K562 (cell line): ENCODE results near the gene FAM193A. TPM values are rescaled to one million over a fixed set of nuclear protein-coding genes. Genes with fewer than 3 reads are reported as not detected.
A peak's percentile ranks its signal among the peaks of the same experiment; 100 is the strongest.

Source experiments
- ARHGAP35 ChIP-seq: fragments of 450-650 bp; IDR thresholded peaks from 2 replicates; pipeline ENCODE4 v1.6.1; 2018; ENCODE audit not compliant: partially characterized antibody
- BRD9 ChIP-seq: fragments of 450-650 bp; IDR thresholded peaks from 2 replicates; pipeline ENCODE4 v1.6.1; 2018; ENCODE audit warnings: low read depth; ENCODE audit not compliant: partially characterized antibody
- CREB1 ChIP-seq, 2 experiments: sonication (generic) in 1 of 2; formaldehyde crosslinking in 1 of 2; IDR thresholded peaks; 2 replicates each; pipeline versions ENCODE4 v1.6.1 to v1.8.0; 2012 to 2022; ENCODE audit warnings: inconsistent platforms in 1 of 2, mild to moderate bottlenecking in 1 of 2, missing genetic modification reagents in 1 of 2, moderate library complexity in 1 of 2
- E2F6 ChIP-seq, 2 experiments: IDR thresholded peaks; 2 replicates each; pipeline ENCODE4 v1.6.1; 2011; ENCODE audit warnings: borderline replicate concordance in 1 of 2, control low read depth in 1 of 2, low read depth in 1 of 2, low read length in 1 of 2, mild to moderate bottlenecking in 1 of 2, mixed read lengths in 1 of 2, moderate library complexity in 1 of 2; ENCODE audit not compliant: insufficient read depth in 1 of 2, insufficient read length in 1 of 2, poor library complexity in 1 of 2, severe bottlenecking in 1 of 2; ENCODE audit errors: extremely low read depth in 1 of 2
- ESRRA ChIP-seq: fragments of 450-650 bp; IDR thresholded peaks from 2 replicates; pipeline ENCODE4 v1.6.1; 2014; ENCODE audit warnings: low read depth, mild to moderate bottlenecking, moderate library complexity, borderline replicate concordance
- GABPA ChIP-seq: fragments of 200-800 bp; sonication (Bioruptor generic); conservative IDR thresholded peaks from 2 replicates; pipeline ENCODE4 v1.6.1; 2016; ENCODE audit warnings: low read depth, missing genetic modification characterization, missing compliant biosample characterization
- HMGN3 ChIP-seq: IDR thresholded peaks from 2 replicates; pipeline ENCODE4 v1.6.1; 2011; ENCODE audit warnings: borderline replicate concordance, low read depth, mild to moderate bottlenecking, mixed read lengths, low read length; ENCODE audit not compliant: insufficient read length; ENCODE audit errors: extremely low read depth
- KAT2B ChIP-seq: IDR thresholded peaks from one replicate; pipeline ENCODE4 v1.6.1; 2012; ENCODE audit warnings: low read depth, mild to moderate bottlenecking, control low read depth, inconsistent platforms, low read length, moderate library complexity
- LARP7 ChIP-seq: fragments of 450-650 bp; IDR thresholded peaks from 2 replicates; pipeline ENCODE4 v1.6.1; 2016
- NRF1 ChIP-seq, 2 experiments: fragments of 450-650 bp; IDR thresholded peaks in 1 of 2; conservative IDR thresholded peaks in 1 of 2; 2 replicates each; pipeline ENCODE4 v1.6.1; 2014; ENCODE audit warnings: mild to moderate bottlenecking in 2 of 2
- PHF8 ChIP-seq: fragments of 200-600 bp; sonication (generic); IDR thresholded peaks from 2 replicates; pipeline ENCODE4 v1.6.1; 2012; ENCODE audit warnings: mixed run types, mild to moderate bottlenecking, inconsistent platforms, low read length, moderate library complexity, borderline replicate concordance
- SREBF2 ChIP-seq: sonication (generic); formaldehyde crosslinking; IDR thresholded peaks from 2 replicates; pipeline ENCODE4 v1.4.0; 2020; ENCODE audit warnings: mild to moderate bottlenecking, missing genetic modification reagents
- ZNF184 ChIP-seq: sonication (generic); formaldehyde crosslinking; IDR thresholded peaks from 2 replicates; pipeline ENCODE4 v1.5.0; 2020; ENCODE audit warnings: missing genetic modification reagents
- ZNF318 ChIP-seq, 2 experiments: fragments of 450-650 bp; IDR thresholded peaks; 2 replicates each; pipeline ENCODE4 v1.6.1; 2016; ENCODE audit warnings: mild to moderate bottlenecking in 2 of 2, borderline replicate concordance in 1 of 2, low read depth in 1 of 2, moderate library complexity in 1 of 2
- ZNF511 ChIP-seq: sonication (generic); formaldehyde crosslinking; IDR thresholded peaks from 2 replicates; pipeline ENCODE4 v1.8.0; 2022; ENCODE audit warnings: mild to moderate bottlenecking, missing genetic modification reagents
- polyA plus RNA-seq, 8 experiments: library from polyadenylated mRNA; depleted of rRNA in 4 of 8; stranded (reverse) in 5 of 8; unstranded in 3 of 8; fragments of >200 nt; fragmentation: Nextera tagmentation in 2 of 8; fragmentation: Illumina TruSeq in 1 of 8; extraction: Ambion mirVana in 2 of 8; extraction: Trizol in 1 of 8; gene quantifications; 2 replicates each; pipeline versions ENCODE4 v1.2.1 to v1.2.3, GENCODE V29; 2011 to 2014; ENCODE audit warnings: inconsistent platforms in 1 of 8, missing spikeins in 1 of 8
- total RNA-seq, 7 experiments: library from RNA; depleted of rRNA in 6 of 7; stranded (reverse); fragments of >200 nt in 6 of 7; fragmentation: Illumina TruSeq in 2 of 7; extraction: Trizol in 2 of 7; gene quantifications; 2 replicates each; pipeline versions ENCODE4 v1.2.1 to v1.2.3, GENCODE V29; 2011 to 2021; ENCODE audit warnings: low replicate concordance in 1 of 7

Gene FAM193A
- total and polyA plus RNA-seq, 9 of the 15 experiments (the other 6 are each of a cell fraction or from before 2014, with no cell fraction given): 0.46 to 24.6 (median 9.6) TPM

- TF ChIP-seq E2F6 (IDR thresholded peaks at IDR 0.05; ENCODE audit: borderline replicate concordance in 1 of 2, extremely low read depth in 1 of 2, insufficient read depth in 1 of 2, insufficient read length in 1 of 2, low read depth in 1 of 2, low read length in 1 of 2, poor library complexity in 1 of 2, severe bottlenecking in 1 of 2): peak; percentile 79 to 91
- peak; percentile 47; the same call in 1 of the 2 replicates for TF ChIP-seq ESRRA
- TF ChIP-seq HMGN3: peak; percentile 59
- no peak for TF ChIP-seq ZNF184 (CRISPR knock-in tag)
- TF ChIP-seq LARP7: no peak
- TF ChIP-seq ZNF511 (CRISPR knock-in tag): no peak
- peak; percentile 95; the same call in 1 of the 2 replicates for TF ChIP-seq PHF8
- peak; percentile 79 for TF ChIP-seq GABPA (tag)
- no peak for TF ChIP-seq CREB1 (IDR thresholded peaks at IDR 0.05)
- peak; percentile 60 for TF ChIP-seq CREB1 (CRISPR knock-in tag; IDR thresholded peaks at IDR 0.05)
- TF ChIP-seq NRF1 (conservative IDR thresholded peaks at IDR 0.05 in 1 of 2, IDR thresholded peaks at IDR 0.05 in 1 of 2): peak; percentile 77 to 82
- no peak for TF ChIP-seq ZNF318 (IDR thresholded peaks at IDR 0.05; ENCODE audit: borderline replicate concordance in 1 of 2, low read depth in 1 of 2)
- no peak for TF ChIP-seq BRD9
- no peak for TF ChIP-seq SREBF2 (CRISPR knock-in tag)
- TF ChIP-seq ARHGAP35: no peak
- TF ChIP-seq KAT2B: no peak
Measured at GRCh38 chr4:2755821-2756690, 219.6 kb downstream of the FAM193A start, which contains the start of gene TNIP2 (continued).
